ENCODE measurements around the gene PAX5. TPM values are rescaled to one million over a fixed set of nuclear protein-coding genes. Genes with fewer than 3 reads are reported as not detected.

The PAX5 gene
- total and polyA plus RNA-seq, 2 of the 13 experiments (the other 11 are each of a cell fraction or from before 2014, with no cell fraction given), result not detected

- intact Hi-C loops (cut with micrococcal nuclease; ENCODE audit: unreplicated experiment), result no loop called here
- POLR2A ChIA-PET, result no interaction called here
- Histone ChIP-seq H3K4me1 (ENCODE audit: insufficient read depth, low read length) (no peaks in the 10 kb centered on the region), H3K27me3 (ENCODE audit: control insufficient read depth in 1 of 2, insufficient read depth in 2 of 2, low read length in 2 of 2) (peaks cover 6 to 13% of the 10 kb centered on the region in 2 experiments; a peak in 2 of 5 replicates), H3K27ac (ENCODE audit: extremely low read length, insufficient read depth, low read length) (no peak overlapping the region), H3K4me3 (replicated peaks in 1 of 3; ENCODE audit: insufficient read depth in 1 of 3, low read depth in 2 of 3, low read length in 3 of 3) (no peak overlapping the region), H2AFZ (ENCODE audit: low read length) (no peak overlapping the region), H3K9ac (ENCODE audit: insufficient read depth, low read depth, low read length) (no peak overlapping the region), H3K79me2 (ENCODE audit: insufficient read depth, low read length) (no peaks in the 10 kb centered on the region), H3K36me3 (replicated peaks in 1 of 2; ENCODE audit: control insufficient read depth in 1 of 2, insufficient read depth in 2 of 2, low read length in 2 of 2) (no peaks in the 10 kb centered on the region), H3K9me3 (ENCODE audit: low read length) (no peaks in the 10 kb centered on the region), H3K4me2 (ENCODE audit: low read depth, low read length) (no peak overlapping the region), H4K20me1 (ENCODE audit: insufficient read depth, low read length) (no peaks in the 10 kb centered on the region)
- TF ChIP-seq ATF7 (IDR thresholded peaks at IDR 0.05), result 0 out of 2 replicates have a peak, but pooled peaks have one; percentile 25
- TF ChIP-seq ATF7 (CRISPR knock-in tag; IDR thresholded peaks at IDR 0.05), result no peak
- no peak for TF ChIP-seq ZNF205 (CRISPR knock-in tag; IDR thresholded peaks at IDR 0.05)
- TF ChIP-seq CREB1 (IDR thresholded peaks at IDR 0.05), result peak; percentile 83
- no peak for TF ChIP-seq CREB1 (CRISPR knock-in tag; IDR thresholded peaks at IDR 0.05)
- no TSS peak for BruUV-seq (replicated peaks)
- 39% methylated on average over 8 of the region's 8 CpGs for WGBS (ENCODE audit: low lambda C conversion rate)
- DNase-seq (ENCODE audit: low spot score), result no peak
- no peak for ATAC-seq
- in situ Hi-C loops (cut with HindIII; ENCODE audit: extremely low pct_ligation_motif_present, low pct_unique_long_range_greater_than_20kb), result no loop called here
- no peak for FAIRE-seq
- CTCF ChIA-PET (ENCODE audit: low intra/inter-chr PET ratio, low total read pairs), result no interaction called here
Observed at GRCh38 chr9:36902080-36902716, 131.9 kb downstream of the PAX5 start.

GRCh38 chr9:36901528-36901927, 132.5 kb downstream of the PAX5 start:
- no peak for ATAC-seq
- no peak for DNase-seq (ENCODE audit: low spot score)
- TF ChIP-seq ZZZ3 (CRISPR knock-in tag; IDR thresholded peaks at IDR 0.05; ENCODE audit: borderline replicate concordance) (no peak), ZNF569 (CRISPR knock-in tag; IDR thresholded peaks at IDR 0.05; ENCODE audit: borderline replicate concordance) (no peak), REST (IDR thresholded peaks at IDR 0.05; ENCODE audit: borderline replicate concordance in 1 of 2, low read depth in 1 of 2, low read length in 2 of 2) (no peak), BORCS8-MEF2B (CRISPR knock-in tag; IDR thresholded peaks at IDR 0.05) (no peak), RFX5 (IDR thresholded peaks at IDR 0.05; ENCODE audit: low read depth, low read length) (no peak), NR2F1 (CRISPR knock-in tag; IDR thresholded peaks at IDR 0.05) (no peak), GATAD1 (CRISPR knock-in tag; IDR thresholded peaks at IDR 0.05) (no peak)
- in situ Hi-C loops (cut with HindIII; ENCODE audit: extremely low pct_ligation_motif_present, low pct_unique_long_range_greater_than_20kb), result no loop called here
- ChIA-PET CTCF (ENCODE audit: low intra/inter-chr PET ratio, low total read pairs) (no interaction called here), POLR2A (no interaction called here)
- Histone ChIP-seq H3K4me1 (ENCODE audit: insufficient read depth, low read length) (no peaks in the 10 kb centered on the region), H3K4me2 (ENCODE audit: low read depth, low read length) (no peak overlapping the region), H3K9ac (ENCODE audit: insufficient read depth, low read depth, low read length) (no peak overlapping the region), H3K27me3 (ENCODE audit: control insufficient read depth in 1 of 2, insufficient read depth in 2 of 2, low read length in 2 of 2) (peaks cover 6 to 19% of the 10 kb centered on the region in 2 experiments; a peak in 2 of 5 replicates), H3K27ac (ENCODE audit: extremely low read length, insufficient read depth, low read length) (no peak overlapping the region), H4K20me1 (ENCODE audit: insufficient read depth, low read length) (no peaks in the 10 kb centered on the region), H3K4me3 (replicated peaks in 1 of 3; ENCODE audit: insufficient read depth in 1 of 3, low read depth in 2 of 3, low read length in 3 of 3) (no peak overlapping the region), H3K36me3 (replicated peaks in 1 of 2; ENCODE audit: control insufficient read depth in 1 of 2, insufficient read depth in 2 of 2, low read length in 2 of 2) (no peaks in the 10 kb centered on the region), H3K79me2 (ENCODE audit: insufficient read depth, low read length) (no peaks in the 10 kb centered on the region), H2AFZ (ENCODE audit: low read length) (no peak overlapping the region), H3K9me3 (ENCODE audit: low read length) (no peaks in the 10 kb centered on the region)
- no peak for FAIRE-seq
- 17% methylated on average over 4 of the region's 7 CpGs for WGBS (ENCODE audit: low lambda C conversion rate)
- intact Hi-C loops (cut with micrococcal nuclease; ENCODE audit: unreplicated experiment), result no loop called here
- no TSS peak for BruUV-seq (replicated peaks)

Data from HepG2 (cell line).